Aorta (tissue), 5 donors: Measurements from ENCODE around the gene BMPER. TPM values are rescaled to one million over a fixed set of nuclear protein-coding genes. Genes with fewer than 3 reads are reported as not detected.
A peak's percentile ranks its signal among the peaks of the same experiment; 100 is the strongest.

Source experiments
- ATAC-seq: fragments of 200-7000 bp; cut with Tn5 transposase; one replicate; pipeline ENCODE4 v1.9.1; 2022; ENCODE audit warnings: moderate library complexity; ENCODE audit not compliant: low FRiP score
- DNase-seq, 2 donors: peaks; one replicate each; pipeline ENCODE4 v3.0.0-alpha.2; 2020
- H3K27ac ChIP-seq, 2 donors: one replicate each; pipeline ENCODE4 v1.5.1; 2013; ENCODE audit warnings: low read length in 2 of 2, mild to moderate bottlenecking in 2 of 2, moderate library complexity in 2 of 2, control low read depth in 1 of 2, inconsistent platforms in 1 of 2, low read depth in 1 of 2
- H3K27me3 ChIP-seq, 2 donors: one replicate each; pipeline ENCODE4 v1.6.1; 2013; ENCODE audit warnings: control low read depth in 1 of 2, low read length in 1 of 2, mild to moderate bottlenecking in 1 of 2, moderate library complexity in 1 of 2; ENCODE audit not compliant: insufficient read depth in 2 of 2, control insufficient read depth in 1 of 2
- H3K36me3 ChIP-seq, 2 donors: one replicate each; pipeline ENCODE4 v1.6.1; 2013; ENCODE audit warnings: control low read depth in 1 of 2, low read length in 1 of 2, mild to moderate bottlenecking in 1 of 2; ENCODE audit not compliant: insufficient read depth in 2 of 2, control insufficient read depth in 1 of 2
- H3K4me1 ChIP-seq, 2 donors: one replicate each; pipeline ENCODE4 v1.6.1; 2013; ENCODE audit warnings: low read length in 2 of 2, control low read depth in 1 of 2, mild to moderate bottlenecking in 1 of 2, moderate library complexity in 1 of 2; ENCODE audit not compliant: insufficient read depth in 2 of 2, control insufficient read depth in 1 of 2
- H3K4me3 ChIP-seq, 2 donors: one replicate each; pipeline ENCODE4 v1.5.1; 2013; ENCODE audit warnings: low read length in 2 of 2, control low read depth in 1 of 2, mild to moderate bottlenecking in 1 of 2
- H3K9me3 ChIP-seq: one replicate; pipeline ENCODE4 v1.6.1; 2013; ENCODE audit warnings: mild to moderate bottlenecking, low read length; ENCODE audit not compliant: control insufficient read depth
- WGBS, 2 donors: extraction: QIAGEN DNeasy Blood & Tissue Kit; methylation state at CpG; one replicate each; pipeline ENCODE4 v1.1.7; 2013; 5-methylcytosine and 5-hydroxymethylcytosine counted together
- intact Hi-C, 2 donors: fragments of 100-400 bp; cut with DNase I; formaldehyde crosslinking; loops; one replicate each; pipeline versions ENCODE4 v1.14.2 to v1.15.0; 2022
- polyA plus RNA-seq, 2 donors: library from polyadenylated mRNA; stranded (reverse); fragments of 200-250 nt; gene quantifications; one replicate each; pipeline ENCODE4 v1.2.3, GENCODE V29; 2013
- total RNA-seq, 2 donors: library from RNA; stranded (reverse); fragmentation: NEBNext Ultra II Directional; extraction: Animal tissue kit (Norgen Biotek cat#: 25700); gene quantifications; one replicate each; pipeline ENCODE4 v1.2.1, GENCODE V29; 2021
- donor health status: healthy with polysubstance abuse.
- donor health status: Bipolar disorder and iron deficiency.
- donor health status: DM: no; HTN: no; CAD: no.
- donor health status: DM: no; HTN: no; CAD: no.
- donor health status: DM: yes; HTN: yes; CAD: no.

BMPER gene
- total and polyA plus RNA-seq, 4 donors, result 0.88 to 14.0 (median 1.7) TPM

GRCh38 chr7:33981226-33981625 lies 75.9 kb downstream of the BMPER start:
- intact Hi-C loops, result no loop called here

GRCh38 chr7:33981671-33982424 lies 76.5 kb downstream of the BMPER start:
- 60 to 67% methylated on average over 5 of the region's 5 CpGs for WGBS, 2 donors
- intact Hi-C loops, result no loop called here
- peak; percentile 8 for ATAC-seq

More at GRCh38 chr7:33981226-33981625, 75.9 kb downstream of the BMPER start:
- Histone ChIP-seq H3K27ac (no peak overlapping the region), H3K4me1 (no peaks in the 10 kb centered on the region), H3K4me3 (no peak overlapping the region), H3K27me3 (no peaks in the 10 kb centered on the region), H3K9me3 (no peaks in the 10 kb centered on the region), H3K36me3 (no peaks in the 10 kb centered on the region)
- ATAC-seq (no peak), DNase-seq (no peak)
- 79 to 82% methylated on average over 3 of the region's 3 CpGs for WGBS, 2 donors

GRCh38 chr7:33982425-33982786 lies 77.1 kb downstream of the BMPER start:
- H3K27ac ChIP-seq, result no peak overlapping the region
- no peaks in the 10 kb centered on the region for H3K4me1 ChIP-seq
- intact Hi-C loops, result no loop called here
- H3K36me3 ChIP-seq, result no peaks in the 10 kb centered on the region
- 69 to 72% methylated on average over 2 of the region's 2 CpGs for WGBS, 2 donors
- no peak overlapping the region for H3K4me3 ChIP-seq
- no peaks in the 10 kb centered on the region for H3K9me3 ChIP-seq
- no peaks in the 10 kb centered on the region for H3K27me3 ChIP-seq
- DNase-seq, result no peak
- ATAC-seq, result peak; percentile 39

More at GRCh38 chr7:33981671-33982424, 76.5 kb downstream of the BMPER start:
- Histone ChIP-seq H3K27ac (no peak overlapping the region), H3K27me3 (no peaks in the 10 kb centered on the region), H3K9me3 (no peaks in the 10 kb centered on the region), H3K4me1 (no peaks in the 10 kb centered on the region), H3K36me3 (no peaks in the 10 kb centered on the region), H3K4me3 (no peak overlapping the region)
- no peak for DNase-seq

- intact Hi-C loops, result no loop called here
- Histone ChIP-seq H3K4me1 (no peaks in the 10 kb centered on the region), H3K27ac (no peak overlapping the region), H3K4me3 (no peak overlapping the region), H3K36me3 (no peaks in the 10 kb centered on the region), H3K27me3 (no peaks in the 10 kb centered on the region), H3K9me3 (no peaks in the 10 kb centered on the region)
- no peak for DNase-seq
- no peak for ATAC-seq
- 82 to 83% methylated on average over 2 of the region's 2 CpGs for WGBS, 2 donors
Observed at GRCh38 chr7:33986451-33986850, 81.1 kb downstream of the BMPER start.

GRCh38 chr7:33986951-33987947 lies 81.9 kb downstream of the BMPER start:
- DNase-seq (no peak), ATAC-seq (peak; percentile 87)
- intact Hi-C loops, result no loop called here
- Histone ChIP-seq H3K27me3 (no peaks in the 10 kb centered on the region), H3K4me1 (no peaks in the 10 kb centered on the region), H3K36me3 (no peaks in the 10 kb centered on the region), H3K4me3 (no peak overlapping the region), H3K9me3 (no peaks in the 10 kb centered on the region), H3K27ac (no peak overlapping the region)
- WGBS, 2 donors, result 68 to 69% methylated on average over 9 of the region's 9 CpGs

GRCh38 chr7:33996899-33997298 lies 91.6 kb downstream of the BMPER start:
- no peak overlapping the region for H3K27ac ChIP-seq
- DNase-seq (no peak), ATAC-seq (no peak)
- H3K4me3 ChIP-seq, result no peak overlapping the region
- WGBS, 2 donors, result 39% methylated on average over 1 of the region's 1 CpG
- no peaks in the 10 kb centered on the region for H3K27me3 ChIP-seq
- H3K9me3 ChIP-seq, result no peaks in the 10 kb centered on the region
- no peaks in the 10 kb centered on the region for H3K36me3 ChIP-seq
- intact Hi-C loops, result no loop called here
- no peaks in the 10 kb centered on the region for H3K4me1 ChIP-seq

- no peaks in the 10 kb centered on the region for H3K36me3 ChIP-seq
- DNase-seq (peak; percentile 61 to 62), ATAC-seq (peak; percentile 75)
- intact Hi-C loops, result no loop called here
- 20 to 32% methylated on average over 6 of the region's 6 CpGs for WGBS, 2 donors
- H3K4me1 ChIP-seq, result no peaks in the 10 kb centered on the region
- no peaks in the 10 kb centered on the region for H3K9me3 ChIP-seq
- no peak overlapping the region for H3K4me3 ChIP-seq
- no peaks in the 10 kb centered on the region for H3K27me3 ChIP-seq
- no peak overlapping the region for H3K27ac ChIP-seq
Observed at GRCh38 chr7:33998476-33998875, 93.1 kb downstream of the BMPER start.

- Histone ChIP-seq H3K9me3 (no peaks in the 10 kb centered on the region), H3K27me3 (no peaks in the 10 kb centered on the region), H3K27ac (no peak overlapping the region), H3K36me3 (no peaks in the 10 kb centered on the region), H3K4me1 (no peaks in the 10 kb centered on the region), H3K4me3 (no peak overlapping the region)
- 64 to 72% methylated on average over 3 of the region's 3 CpGs for WGBS, 2 donors
- intact Hi-C loops, result no loop called here
- ATAC-seq, result no peak
- no peak for DNase-seq
Observed at GRCh38 chr7:34011017-34011695, 105.8 kb downstream of the BMPER start.
